DOHH2 (cell line): ENCODE results near the gene PHF2.

Source experiments
- H3F3A ChIP-seq: fragments of 200-600 bp; sonication (generic), shearing (Covaris generic); 2 replicates; pipeline ENCODE4 v1.6.0; 2016; ENCODE audit warnings: antibody characterized with exemption, mild to moderate bottlenecking; ENCODE audit not compliant: control insufficient read depth, insufficient read depth
- H3K27ac ChIP-seq: fragments of 200-600 bp; sonication (generic); 2 replicates; pipeline ENCODE4 v1.5.1; 2014; ENCODE audit warnings: low read depth, mild to moderate bottlenecking, low read length, moderate library complexity
- H3K27me3 ChIP-seq: fragments of 200-600 bp; sonication (generic); 2 replicates; pipeline ENCODE4 v1.6.1; 2014; ENCODE audit warnings: mild to moderate bottlenecking, low read length, mixed read lengths; ENCODE audit not compliant: control insufficient read depth
- H3K36me3 ChIP-seq: fragments of 200-600 bp; sonication (generic); 2 replicates; pipeline ENCODE4 v1.6.1; 2014; ENCODE audit warnings: mild to moderate bottlenecking, low read length, moderate library complexity, mixed read lengths; ENCODE audit not compliant: control insufficient read depth
- H3K4me1 ChIP-seq: fragments of 200-600 bp; sonication (generic); 2 replicates; pipeline ENCODE4 v1.6.1; 2014; ENCODE audit warnings: mild to moderate bottlenecking, low read length, mixed read lengths; ENCODE audit not compliant: control insufficient read depth
- H3K4me2 ChIP-seq: fragments of 200-600 bp; sonication (generic); 2 replicates; pipeline ENCODE4 v1.6.0; 2014; ENCODE audit warnings: mild to moderate bottlenecking, low read length, moderate library complexity
- H3K4me3 ChIP-seq: fragments of 200-600 bp; sonication (generic); 2 replicates; pipeline ENCODE4 v1.5.1; 2014; ENCODE audit warnings: mild to moderate bottlenecking, low read length, mixed read lengths
- H3K79me2 ChIP-seq: fragments of 200-600 bp; sonication (generic); 2 replicates; pipeline ENCODE4 v1.6.1; 2014; ENCODE audit warnings: mild to moderate bottlenecking, low read length, mixed read lengths; ENCODE audit not compliant: control insufficient read depth
- H3K9me2 ChIP-seq: fragments of 200-600 bp; sonication (generic); replicated peaks from 2 replicates; pipeline ENCODE4 v1.6.1; 2014; ENCODE audit warnings: mild to moderate bottlenecking, low read length, mixed read lengths; ENCODE audit not compliant: control insufficient read depth
- H3K9me3 ChIP-seq: fragments of 200-600 bp; sonication (generic); 2 replicates; pipeline ENCODE4 v1.6.1; 2014; ENCODE audit warnings: antibody characterized with exemption, low read length, mixed read lengths; ENCODE audit not compliant: control insufficient read depth, insufficient read depth
- H4K20me1 ChIP-seq: fragments of 200-600 bp; sonication (generic); 2 replicates; pipeline ENCODE4 v1.6.0; 2014; ENCODE audit warnings: low read depth, mild to moderate bottlenecking, antibody characterized with exemption, low read length, moderate library complexity; ENCODE audit not compliant: control insufficient read depth, insufficient read depth
- CTCF ChIP-seq: fragments of 200-600 bp; sonication (generic); IDR thresholded peaks from one replicate; pipeline ENCODE4 v1.5.1; 2014; ENCODE audit warnings: antibody characterized with exemption, mild to moderate bottlenecking, low read depth, low read length; ENCODE audit not compliant: poor library complexity, severe bottlenecking
- EZH2phosphoT487 ChIP-seq: fragments of 200-600 bp; sonication (generic); IDR thresholded peaks from 2 replicates; pipeline ENCODE4 v1.6.1; 2017; ENCODE audit warnings: borderline replicate concordance, mild to moderate bottlenecking, antibody characterized with exemption, low read length, moderate library complexity, mixed read lengths

Gene PHF2

GRCh38 chr9:93541005-93541404 lies 35.4 kb upstream of the PHF2 start:
- Histone ChIP-seq H3K4me3 (no peak overlapping the region), H3K9me3 (no peaks in the 10 kb centered on the region), H3K4me2 (no peak overlapping the region), H3K27me3 (no peaks in the 10 kb centered on the region), H3F3A (0 out of 2 replicates have a peak, but pooled peaks cover 2% of the 10 kb centered on the region), H3K9me2 (no peaks in the 10 kb centered on the region), H3K36me3 (peaks cover 88% of the 10 kb centered on the region), H4K20me1 (no peaks in the 10 kb centered on the region; the same call in 1 of the 2 replicates), H3K4me1 (peaks cover 12% of the 10 kb centered on the region), H3K27ac (no peak overlapping the region), H3K79me2 (peaks cover 8% of the 10 kb centered on the region)
- TF ChIP-seq CTCF = no peak
- TF ChIP-seq EZH2phosphoT487 = no peak

GRCh38 chr9:93541581-93542349 lies 34.6 kb upstream of the PHF2 start:
- Histone ChIP-seq H4K20me1 (no peaks in the 10 kb centered on the region; the same call in 1 of the 2 replicates), H3K36me3 (peaks cover 86% of the 10 kb centered on the region), H3K9me3 (no peaks in the 10 kb centered on the region), H3K79me2 (peaks cover 6% of the 10 kb centered on the region), H3K4me2 (no peak overlapping the region), H3F3A (0 out of 2 replicates have a peak, but pooled peaks cover 2% of the 10 kb centered on the region), H3K4me3 (no peak overlapping the region), H3K27me3 (no peaks in the 10 kb centered on the region), H3K27ac (no peak overlapping the region), H3K4me1 (peaks cover 12% of the 10 kb centered on the region), H3K9me2 (no peaks in the 10 kb centered on the region)
- TF ChIP-seq EZH2phosphoT487 (no peak), CTCF (no peak)

- H3K36me3 ChIP-seq = peaks cover 85% of the 10 kb centered on the region
- no peak overlapping the region for H3K4me2 ChIP-seq
- no peaks in the 10 kb centered on the region for H3K9me3 ChIP-seq
- H3K27ac ChIP-seq = no peak overlapping the region
- no peaks in the 10 kb centered on the region for H3K27me3 ChIP-seq
- TF ChIP-seq CTCF (no peak), EZH2phosphoT487 (no peak)
- no peak overlapping the region for H3K4me3 ChIP-seq
- peaks cover 12% of the 10 kb centered on the region for H3K4me1 ChIP-seq
- H3K79me2 ChIP-seq = peaks cover 6% of the 10 kb centered on the region
- H3K9me2 ChIP-seq = no peaks in the 10 kb centered on the region
- H4K20me1 ChIP-seq = no peaks in the 10 kb centered on the region
- 0 out of 2 replicates have a peak, but pooled peaks cover 2% of the 10 kb centered on the region for H3F3A ChIP-seq
These were observed 33.3 kb upstream of the PHF2 start for GRCh38 chr9:93543117-93543516.
